Midbrain (tissue), 1 donor: ENCODE measurements around the gene ARHGEF19.
"Not testable (repeated sequence)": the region's sequence is repeated elsewhere in the genome, so short reads cannot be mapped to it uniquely, and the experiment has no call there.

Source experiments
- DNase-seq: peaks from one replicate; lab custom pipeline; 2025; lab: John Stamatoyannopoulos, UW

The ARHGEF19 gene

DNA sequence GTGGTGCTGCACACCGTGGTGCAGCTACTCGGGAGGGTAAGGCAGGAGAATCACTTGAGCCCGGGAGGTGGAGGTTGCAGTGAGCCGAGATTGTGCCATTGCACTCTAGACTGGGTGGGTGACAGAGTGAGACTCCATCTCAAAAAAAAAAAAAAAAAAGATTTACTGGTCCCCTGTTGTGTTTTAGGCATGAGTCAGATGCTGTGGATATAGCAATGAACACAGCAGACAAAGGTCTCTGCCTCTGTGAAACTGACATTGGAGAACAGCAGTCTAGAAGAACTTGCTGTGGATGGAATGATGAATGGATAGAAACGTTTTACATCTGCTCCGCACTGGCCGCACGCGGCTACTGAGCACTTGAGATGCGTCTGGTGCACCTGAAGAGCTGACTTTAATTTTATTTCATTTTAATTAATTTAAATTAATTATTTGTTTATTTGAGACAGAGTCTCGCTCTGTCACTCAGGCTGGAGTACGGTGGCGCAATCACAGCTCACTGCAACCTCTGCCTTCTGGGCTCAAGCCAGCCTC, 32.1 kb downstream of the ARHGEF19 start:
- DNase-seq: no peak

DNA sequence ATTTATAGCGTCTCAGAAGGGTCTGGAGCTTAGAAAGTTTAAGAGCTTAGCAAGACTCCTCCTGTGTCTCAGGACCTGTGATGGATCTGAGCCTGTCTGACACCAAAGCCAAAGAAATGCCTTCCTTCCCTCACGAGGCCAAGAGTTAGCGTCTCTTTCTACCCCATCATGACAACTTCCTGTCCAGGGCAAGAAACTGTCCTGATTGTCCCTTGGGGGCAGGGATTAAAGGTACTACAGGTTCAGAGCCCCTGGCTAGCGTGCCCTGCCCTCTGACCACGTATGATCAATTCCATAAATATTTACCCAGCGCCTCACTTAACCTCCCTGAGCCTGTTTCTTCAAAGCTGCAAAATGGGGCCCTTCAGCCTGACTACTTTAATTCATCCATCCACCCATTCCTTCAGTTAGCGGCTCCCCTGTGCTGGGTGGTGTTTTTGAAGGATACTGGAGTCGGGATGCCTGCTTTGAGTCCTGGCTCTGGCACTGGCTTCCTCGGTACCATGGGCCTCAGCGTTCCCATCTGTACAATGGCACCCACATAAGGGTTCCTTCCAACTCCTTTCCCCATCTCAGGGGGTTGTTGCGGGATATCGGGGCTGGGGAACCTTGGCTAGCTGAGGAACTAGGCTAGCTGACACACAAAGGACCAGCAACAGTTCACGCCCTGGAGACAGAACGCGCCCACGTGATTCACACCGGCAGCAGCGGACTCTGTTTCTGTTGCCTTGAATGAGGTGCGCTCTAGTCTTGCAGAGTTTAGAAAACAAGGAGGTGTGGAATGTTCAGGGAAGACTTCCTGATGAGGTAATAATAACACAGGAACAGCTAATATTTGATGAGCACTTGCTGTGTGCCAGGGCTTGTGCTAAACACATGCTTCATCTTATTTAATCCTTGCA, 33.6 kb downstream of the ARHGEF19 start:
- no peak for DNase-seq

DNA sequence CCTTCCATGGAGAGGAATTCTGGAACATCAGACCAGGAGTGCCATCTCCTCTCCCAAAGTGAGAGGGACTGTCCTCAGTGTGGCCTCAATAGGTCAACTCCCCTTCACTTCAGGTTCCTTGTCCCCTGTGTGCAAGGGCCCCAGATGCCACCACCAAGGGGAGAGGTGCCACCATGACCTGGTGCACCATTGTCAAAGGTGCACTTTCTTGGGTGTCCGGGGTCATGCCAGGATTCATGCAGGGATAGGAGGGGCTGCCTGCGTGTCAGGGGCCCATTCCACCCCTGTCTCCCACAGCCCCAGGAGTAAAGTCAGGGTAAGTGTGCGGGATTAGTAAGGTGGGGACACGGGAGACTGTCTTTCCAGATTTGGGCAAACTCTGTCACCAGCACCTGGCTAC, 35.1 kb downstream of the ARHGEF19 start:
- no peak for DNase-seq

DNA sequence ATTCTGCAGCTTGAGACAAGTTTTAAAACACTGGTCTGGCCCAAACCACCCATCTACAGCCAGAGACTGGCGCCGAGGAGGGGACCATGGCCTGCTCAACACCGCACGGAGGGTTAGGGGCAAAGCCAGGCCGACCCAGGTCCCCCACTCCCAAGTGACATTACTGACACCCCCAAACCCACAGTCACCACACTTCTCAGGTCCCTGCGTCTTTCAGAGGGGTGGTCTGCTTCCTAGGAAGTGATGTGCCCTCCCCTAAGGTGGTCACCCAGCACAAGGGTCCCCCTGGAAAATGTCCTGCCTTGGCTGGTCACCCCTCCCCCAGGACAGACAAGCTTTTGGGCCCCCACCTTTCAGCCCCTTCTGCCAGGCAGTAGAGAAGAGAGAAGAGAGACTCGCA, 35.8 kb downstream of the ARHGEF19 start:
- no peak for DNase-seq

DNA sequence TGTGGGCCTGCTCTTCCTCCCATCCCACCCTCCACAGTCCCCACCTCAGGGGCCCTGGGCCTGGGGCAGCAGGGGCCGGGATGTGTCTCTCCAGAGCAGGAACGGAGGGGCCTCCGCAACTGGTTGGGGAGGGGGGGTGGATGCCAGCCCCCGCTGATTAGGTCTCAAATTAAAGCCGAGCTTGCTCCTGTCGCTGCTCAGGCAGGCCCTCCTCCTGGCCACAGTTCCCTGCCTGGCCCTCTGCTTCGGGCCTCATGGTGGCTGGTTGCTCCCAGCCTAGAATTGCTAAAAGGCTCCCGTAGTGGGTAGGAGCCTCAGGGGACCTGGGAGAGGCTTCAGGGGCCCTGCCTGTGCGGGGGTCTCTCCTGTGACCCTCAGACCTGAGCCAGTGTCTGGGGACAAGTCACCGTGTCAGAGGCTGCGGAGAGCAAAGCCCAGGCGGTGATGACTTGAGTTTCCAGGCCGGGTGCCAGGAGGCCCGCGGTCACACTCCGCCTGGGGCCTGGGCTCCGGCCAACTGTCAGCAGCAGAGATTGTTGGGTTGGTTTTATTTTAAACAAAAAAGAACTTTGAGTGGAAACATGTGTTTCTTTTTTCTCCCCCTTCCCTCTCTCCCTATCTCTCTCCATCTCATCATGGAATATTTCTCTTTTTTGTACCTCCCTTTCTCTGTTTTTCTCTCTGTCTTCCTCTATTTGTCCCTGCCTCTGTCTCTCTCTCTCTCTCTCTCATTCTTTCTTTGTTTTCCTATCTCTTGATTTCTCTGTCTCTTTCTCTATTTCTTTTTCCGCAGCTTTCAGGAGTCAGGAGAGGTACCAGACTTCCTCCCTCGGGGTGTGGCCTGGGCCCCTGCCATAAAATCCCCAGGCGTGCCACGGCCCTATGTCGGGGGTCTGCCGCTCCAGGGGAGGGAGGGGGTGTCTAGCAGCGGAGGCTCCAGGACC, 36.6 kb downstream of the ARHGEF19 start:
- DNase-seq: peak; percentile 71

DNA sequence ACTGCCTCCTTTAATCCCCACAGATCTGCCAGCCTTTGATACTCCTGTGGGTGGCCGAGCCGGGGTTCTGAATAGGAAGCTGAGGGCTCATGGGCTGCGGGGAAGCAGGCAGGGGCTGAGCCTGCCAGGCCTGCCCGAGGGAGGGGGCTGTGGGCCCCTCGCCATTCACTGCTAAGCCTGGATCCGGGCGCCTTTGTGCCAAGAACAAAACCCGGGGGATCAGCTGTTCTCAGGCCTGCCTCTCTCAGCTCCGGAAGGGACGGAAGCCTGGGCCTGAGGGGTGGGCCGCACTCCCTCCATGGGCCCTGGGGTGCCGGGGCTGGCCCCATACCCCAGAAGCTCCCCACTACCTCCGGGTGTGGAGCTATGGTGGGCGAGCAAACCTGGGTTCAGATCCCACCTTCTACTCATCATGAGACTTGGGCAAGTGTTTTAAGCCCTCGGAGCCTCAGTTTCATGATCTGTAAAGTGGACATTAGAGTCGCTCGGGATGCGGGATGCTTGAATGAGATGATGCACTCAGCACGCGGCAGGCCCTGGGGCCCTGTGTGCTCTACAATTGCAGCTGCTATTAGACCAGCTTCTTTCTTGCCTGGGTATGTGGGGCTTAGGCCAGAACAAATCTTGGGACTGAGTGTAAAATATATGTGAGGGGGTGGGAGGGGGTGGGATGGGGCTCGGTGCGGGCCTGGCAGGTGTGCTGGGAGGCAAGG, 37.4 kb downstream of the ARHGEF19 start:
- peak; percentile 16 for DNase-seq

DNA sequence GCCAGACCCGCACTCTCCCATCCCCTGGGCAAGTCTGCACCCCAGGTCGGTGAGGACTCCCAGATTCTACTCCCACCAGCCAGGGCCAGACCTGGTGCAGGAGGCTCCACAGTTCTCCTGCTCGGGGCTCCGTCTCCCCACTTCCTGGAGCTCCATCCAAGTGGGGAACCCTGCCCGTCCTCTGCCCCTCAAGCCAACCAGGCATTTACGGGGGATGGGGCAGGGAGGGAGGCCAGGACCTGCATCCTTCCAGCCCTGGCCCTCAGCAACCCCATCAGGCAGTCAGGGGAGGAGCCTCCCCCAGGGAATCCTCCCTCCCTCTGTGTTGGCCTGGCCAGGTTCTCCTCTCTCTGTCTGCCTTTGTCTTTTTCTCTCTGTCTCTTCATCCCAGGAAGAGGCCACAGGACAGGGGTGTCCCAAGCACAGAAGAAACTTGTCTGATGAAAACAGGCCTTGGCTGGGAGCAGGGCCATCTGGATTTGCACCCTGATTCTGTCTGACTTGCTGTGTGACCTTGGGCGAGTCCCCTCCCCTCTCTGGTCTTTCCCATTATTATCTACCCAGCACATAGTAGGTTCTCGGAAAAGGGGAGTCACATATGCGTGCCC, 38.1 kb downstream of the ARHGEF19 start:
- no peak for DNase-seq

DNA sequence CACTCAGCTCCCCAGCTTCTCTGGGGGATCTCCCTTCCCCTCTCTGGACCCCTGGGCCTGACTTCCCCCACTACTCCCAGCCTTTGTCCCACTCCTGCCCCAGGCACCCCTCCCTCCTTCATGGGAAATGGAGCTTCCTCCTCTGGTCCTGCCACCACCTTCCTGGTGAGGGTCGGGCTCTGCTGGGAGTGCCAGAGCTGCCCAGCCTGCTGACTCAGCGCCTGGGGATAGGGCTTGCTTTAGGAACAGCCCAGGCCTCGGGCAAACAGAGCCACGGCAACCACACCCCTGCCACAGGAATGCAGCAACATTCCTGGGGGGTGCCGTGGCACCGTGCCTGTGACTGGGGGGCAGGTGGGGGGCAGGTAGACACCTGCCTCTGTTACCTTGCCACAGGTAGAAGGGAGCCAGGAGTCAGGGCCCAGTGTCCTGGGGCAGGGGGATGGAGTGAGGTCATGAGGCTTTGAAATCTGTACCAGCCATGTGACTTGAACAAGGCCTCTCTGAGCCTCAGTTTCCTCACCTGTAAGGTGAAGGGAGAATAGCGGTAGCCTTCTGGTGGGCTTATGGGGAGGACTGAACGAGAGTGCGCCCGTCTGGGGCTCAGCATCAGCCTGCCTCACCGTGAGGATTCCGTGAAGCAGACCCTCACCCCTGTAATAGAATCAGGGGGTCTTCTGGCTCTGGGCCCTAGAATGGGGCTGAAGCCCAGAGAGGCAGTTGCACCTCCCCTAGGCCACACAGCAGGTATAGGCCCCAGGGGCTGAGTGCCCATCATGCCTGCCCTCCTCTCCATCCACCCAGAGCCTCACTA, 38.8 kb downstream of the ARHGEF19 start:
- DNase-seq: no peak

DNA sequence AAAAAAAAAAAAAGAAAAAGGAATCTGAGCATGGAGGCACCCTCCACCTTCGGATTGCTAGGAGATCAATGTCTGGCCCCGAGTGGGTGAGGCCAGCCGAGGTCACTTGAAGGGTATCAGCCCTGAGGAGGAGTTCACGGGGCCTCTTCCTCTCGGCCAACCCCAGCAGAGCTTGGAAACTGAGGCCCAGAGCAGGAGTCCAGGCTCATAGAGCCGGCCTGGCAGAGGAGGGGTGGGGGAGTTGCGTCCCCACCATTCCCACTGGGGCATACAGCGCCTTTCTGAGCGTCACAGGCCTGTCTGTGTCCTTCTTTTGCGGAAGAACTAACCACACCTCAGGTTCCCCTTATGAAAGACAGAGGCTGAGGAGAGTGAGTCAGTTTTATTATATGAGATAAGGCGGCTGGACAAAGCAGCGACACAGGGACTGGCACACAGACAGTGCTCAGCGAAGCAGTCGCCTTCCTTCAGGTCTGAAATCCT, 39.4 kb downstream of the ARHGEF19 start:
- DNase-seq: no peak

DNA sequence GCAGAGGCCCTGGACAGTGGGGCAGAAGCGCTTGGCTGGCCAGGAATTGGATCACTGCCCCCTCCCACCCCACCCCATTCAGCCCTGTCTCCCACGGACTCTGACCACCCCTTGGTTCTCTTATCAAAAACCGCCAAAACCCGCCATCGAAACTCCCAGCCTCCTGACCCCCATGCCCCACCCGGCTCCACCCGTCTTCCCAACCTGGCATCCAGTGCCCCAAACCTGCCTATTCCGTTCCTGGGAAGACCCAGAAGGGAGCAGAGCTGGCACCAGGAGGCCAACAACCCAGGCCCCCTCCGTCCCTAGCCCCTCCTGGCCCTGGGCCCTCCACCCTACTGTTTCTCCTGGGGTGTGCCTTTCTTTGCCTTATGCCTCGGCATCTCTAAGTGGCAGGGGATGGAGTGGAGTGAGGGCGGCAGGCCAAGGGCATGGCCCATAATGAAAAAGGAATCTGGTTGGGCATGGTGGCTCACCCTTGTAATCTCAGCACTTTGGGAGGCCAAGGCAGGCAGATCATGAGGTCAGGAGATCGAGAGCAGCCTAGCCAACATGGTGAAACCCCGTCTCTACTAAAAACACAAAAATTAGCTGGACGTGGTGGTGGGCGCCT, 40.1 kb downstream of the ARHGEF19 start:
- DNase-seq: no peak

DNA sequence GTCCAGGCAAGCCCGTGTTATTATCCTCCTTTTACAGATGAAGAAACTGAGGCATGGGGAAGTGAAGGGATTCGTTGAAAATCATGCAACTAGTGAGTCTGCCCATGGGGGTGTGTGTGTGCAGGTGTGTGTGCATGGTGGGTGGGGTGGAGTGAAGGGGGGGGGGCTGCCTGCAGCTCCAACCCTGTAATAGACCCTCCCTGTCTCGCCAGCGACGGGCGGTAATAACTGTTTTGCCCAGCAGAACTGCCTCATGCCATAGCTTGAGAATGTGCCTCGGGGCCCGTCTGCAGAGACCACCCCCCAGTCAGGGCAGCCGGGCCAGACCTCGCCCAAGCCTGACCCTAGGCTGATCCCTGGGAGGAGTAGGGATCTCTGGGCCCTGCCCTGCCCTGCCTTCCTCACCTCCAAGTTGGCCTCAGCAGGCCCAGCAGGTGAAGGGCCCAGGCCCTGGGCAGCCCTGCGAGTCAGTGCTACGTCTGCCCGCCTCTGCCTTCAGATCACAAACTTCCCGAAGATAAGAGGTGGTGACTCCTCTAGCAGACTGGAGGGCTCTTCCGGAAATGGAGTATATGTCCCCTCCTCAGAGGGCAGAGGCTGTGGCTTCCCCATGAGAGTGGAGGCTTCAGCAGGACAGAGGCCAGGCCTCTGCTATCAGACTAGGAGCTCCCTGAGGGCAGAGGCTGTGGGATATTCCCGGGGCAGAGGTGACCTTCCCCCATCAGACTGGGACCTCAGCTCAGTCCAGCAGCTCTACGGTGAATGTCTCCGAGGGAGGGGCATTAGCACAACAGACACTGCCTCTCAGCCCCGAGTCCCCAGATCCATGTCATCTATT, 40.9 kb downstream of the ARHGEF19 start:
- no peak for DNase-seq

DNA sequence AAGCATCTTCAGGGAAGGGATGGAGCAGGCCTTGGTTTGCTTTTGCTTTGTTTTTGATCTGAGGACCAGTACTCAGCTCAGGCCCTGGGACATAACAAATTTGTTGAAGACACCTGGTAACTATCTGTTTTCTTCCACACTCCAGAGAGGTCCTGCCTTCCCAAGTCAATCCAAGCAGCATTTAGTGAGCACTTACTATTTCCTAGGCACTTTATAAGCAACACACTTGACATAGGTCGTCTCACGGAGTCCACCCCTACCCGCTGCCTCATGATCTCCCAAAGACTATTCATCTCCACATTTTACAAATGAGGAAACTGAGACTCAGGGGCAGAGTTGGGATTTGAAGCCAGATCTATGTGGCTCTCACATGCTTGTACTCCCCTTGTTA, 42.2 kb downstream of the ARHGEF19 start:
- DNase-seq: no peak

DNA sequence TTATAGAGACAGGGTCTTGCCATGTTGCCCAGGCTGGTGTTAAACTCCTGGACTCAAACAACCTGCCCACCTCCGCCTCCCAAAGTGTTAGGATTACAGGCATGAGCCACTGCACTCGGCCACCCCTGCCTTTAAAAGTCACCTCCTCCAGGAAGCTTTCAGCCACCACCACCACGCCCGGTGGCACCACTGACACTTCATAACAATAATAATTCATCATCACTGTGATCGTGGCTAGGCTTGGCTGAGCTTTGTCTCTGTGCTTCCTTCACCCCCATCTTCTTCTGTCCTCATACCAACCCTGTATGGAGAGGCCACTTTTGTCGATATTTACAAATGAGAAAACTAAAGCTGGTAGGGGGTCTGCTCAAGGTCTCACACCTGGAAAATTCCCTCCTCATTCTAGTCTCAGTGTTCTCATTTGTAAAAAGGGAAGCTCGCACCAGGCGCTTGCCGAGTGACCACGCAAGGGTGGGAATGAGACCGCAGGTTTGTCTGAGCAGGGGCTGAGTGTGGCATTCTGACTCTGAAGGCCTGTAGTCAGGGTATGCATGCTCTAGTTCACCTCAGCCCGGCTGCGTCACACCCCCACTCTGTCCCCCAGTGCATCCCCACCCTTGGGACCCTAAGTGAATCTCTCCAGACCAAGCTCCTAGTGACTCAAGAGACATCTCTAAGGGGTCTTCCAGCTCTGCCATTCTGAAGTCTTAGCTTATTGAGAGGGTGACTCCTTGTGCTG, 43.7 kb downstream of the ARHGEF19 start:
- DNase-seq: no peak

DNA sequence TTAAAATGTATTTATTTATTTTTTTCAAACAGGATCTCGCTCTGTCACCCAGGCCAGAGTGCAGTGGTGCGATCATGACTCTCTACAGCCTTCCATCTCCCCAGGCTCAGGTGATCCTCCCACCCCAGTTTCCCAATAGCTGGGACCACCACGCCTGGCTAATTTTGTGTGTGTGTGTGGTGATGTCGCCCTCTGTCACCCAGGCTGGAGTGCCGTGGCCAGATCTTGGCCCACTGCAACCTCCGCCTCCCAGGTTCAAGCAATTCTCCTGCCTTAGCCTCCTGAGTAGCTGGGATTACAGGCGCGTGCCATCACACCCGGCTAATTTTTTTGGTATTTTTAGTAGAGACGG, 44.3 kb downstream of the ARHGEF19 start:
- DNase-seq: not testable (repeated sequence)

DNA sequence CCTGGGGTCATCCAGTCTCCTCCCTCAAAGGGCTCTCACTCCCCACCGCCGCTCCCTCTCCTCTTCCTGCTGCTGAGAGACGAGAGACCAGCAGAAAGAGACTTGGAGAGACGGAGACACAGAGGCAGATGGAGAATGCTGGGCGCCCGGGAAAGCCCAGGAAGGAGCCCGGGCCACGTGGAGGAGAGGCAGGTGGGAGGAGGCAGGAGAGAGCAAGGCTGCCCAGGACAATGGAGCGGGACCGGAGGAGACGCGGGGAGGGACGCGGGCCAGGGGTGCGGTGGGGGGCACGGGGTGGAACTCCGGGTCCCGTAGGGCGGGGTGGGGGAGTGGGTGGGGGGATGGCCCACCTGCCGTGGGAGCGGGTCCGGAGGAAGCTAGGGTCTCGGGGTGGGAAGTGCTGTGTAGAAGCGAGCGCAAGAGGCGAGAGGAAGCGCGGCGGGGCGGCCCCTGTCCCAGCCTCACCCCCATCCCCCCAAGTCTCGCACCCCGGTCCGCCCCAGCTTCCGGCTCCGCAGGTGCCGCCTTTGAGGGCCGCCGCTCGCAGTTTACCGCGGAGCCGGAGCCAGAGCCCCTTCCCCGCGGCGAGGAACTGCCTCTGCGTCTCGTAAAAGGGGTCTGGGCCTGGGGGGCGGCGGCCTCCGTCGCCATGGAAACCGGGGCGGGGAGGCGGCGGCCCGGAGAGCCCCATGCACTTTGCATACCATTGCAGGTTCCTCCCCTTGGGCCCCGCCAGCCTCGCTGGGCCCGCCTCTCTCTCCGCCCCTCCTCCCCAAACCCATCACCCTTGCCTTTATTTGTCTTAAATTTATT, 44.9 kb downstream of the ARHGEF19 start:
- DNase-seq: no peak

DNA sequence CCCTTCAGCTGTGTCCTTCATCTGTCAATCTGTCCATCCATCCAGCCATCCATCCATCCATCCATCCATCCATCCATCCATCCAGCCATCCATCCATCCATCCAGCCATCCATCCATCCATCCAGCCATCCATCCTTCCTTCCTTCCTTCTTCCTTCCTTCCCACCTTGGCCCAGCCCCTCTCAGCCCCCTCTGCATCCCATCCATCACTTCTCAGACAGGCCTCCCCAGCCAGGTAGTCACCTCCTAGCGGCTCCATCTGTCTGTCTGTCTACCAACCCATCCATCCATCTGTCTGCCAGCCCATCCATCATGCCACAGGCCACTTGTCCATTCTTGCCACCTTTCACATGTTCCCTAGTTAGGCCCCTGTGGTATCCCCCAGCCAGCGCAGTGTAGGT, 46.3 kb downstream of the ARHGEF19 start:
- no peak for DNase-seq

DNA sequence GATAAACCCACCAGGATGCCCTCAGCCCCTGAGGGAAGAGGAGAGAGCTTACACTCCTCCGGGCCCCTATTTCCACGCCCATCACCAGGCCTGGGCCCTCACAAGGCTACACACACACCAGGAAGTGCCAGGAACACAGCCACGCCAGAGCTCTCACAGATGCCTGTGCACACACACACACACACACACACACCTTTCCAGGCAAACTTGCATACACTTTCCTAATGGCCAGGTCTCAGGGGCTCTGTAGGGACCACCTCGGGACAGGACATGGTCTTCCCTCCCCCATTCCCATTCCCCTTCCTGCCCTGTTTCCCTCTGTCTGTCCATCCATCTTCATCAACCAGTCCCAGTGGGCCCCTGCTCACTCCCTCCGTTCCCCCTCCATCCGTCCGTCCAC, 46.9 kb downstream of the ARHGEF19 start:
- no peak for DNase-seq

DNA sequence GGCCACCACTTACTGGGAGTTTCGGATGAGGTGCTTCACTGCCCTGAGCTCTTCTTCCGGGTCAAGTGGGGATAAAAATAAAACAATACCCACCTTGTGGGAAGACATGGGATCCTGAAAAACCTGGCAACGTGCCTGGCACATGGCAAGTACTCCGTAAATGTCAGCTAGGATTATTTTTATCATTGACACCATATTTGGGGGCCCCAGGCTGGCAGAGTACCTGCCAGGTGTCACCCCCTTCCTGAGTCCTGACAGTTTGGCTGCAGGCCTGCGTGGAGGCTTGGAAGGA, 47.4 kb downstream of the ARHGEF19 start:
- no peak for DNase-seq
